OCI-LY1 (cell line): ENCODE data around the gene KANK4.

Experiments
- H2AFZ ChIP-seq: fragments of 200-600 bp; sonication (generic), shearing (Covaris generic); 2 replicates; pipeline ENCODE4 v1.6.0; 2014; ENCODE audit warnings: antibody characterized with exemption, mild to moderate bottlenecking, low read length
- H3F3A ChIP-seq: fragments of 200-600 bp; sonication (generic), shearing (Covaris generic); 2 replicates; pipeline ENCODE4 v1.6.0; 2014; ENCODE audit warnings: mild to moderate bottlenecking, antibody characterized with exemption, low read length, moderate library complexity; ENCODE audit not compliant: insufficient read depth
- H3K27ac ChIP-seq: fragments of 200-600 bp; sonication (generic); 2 replicates; pipeline ENCODE4 v1.5.1; 2014; ENCODE audit warnings: low read length, mixed run types, mild to moderate bottlenecking, low read depth; ENCODE audit not compliant: poor library complexity, severe bottlenecking
- H3K27me3 ChIP-seq: fragments of 200-600 bp; sonication (generic); 2 replicates; pipeline ENCODE4 v1.6.0; 2014; ENCODE audit warnings: antibody characterized with exemption, mild to moderate bottlenecking, low read length, moderate library complexity; ENCODE audit not compliant: insufficient read depth
- H3K36me3 ChIP-seq: fragments of 200-600 bp; sonication (generic); 2 replicates; pipeline ENCODE4 v1.6.1; 2014; ENCODE audit warnings: mild to moderate bottlenecking, antibody characterized with exemption, low read length, moderate library complexity, mixed read lengths; ENCODE audit not compliant: insufficient read depth
- H3K4me1 ChIP-seq: fragments of 200-600 bp; sonication (generic); 2 replicates; pipeline ENCODE4 v1.5.1; 2014; ENCODE audit warnings: mild to moderate bottlenecking, low read length, moderate library complexity; ENCODE audit not compliant: insufficient read depth, severe bottlenecking
- H3K4me2 ChIP-seq: fragments of 200-600 bp; sonication (generic), shearing (Covaris generic); 2 replicates; pipeline ENCODE4 v1.6.1; 2014; ENCODE audit warnings: low read length
- H3K4me3 ChIP-seq: fragments of 200-600 bp; sonication (generic); 2 replicates; pipeline ENCODE4 v1.5.1; 2014; ENCODE audit warnings: low read length, low read depth, mild to moderate bottlenecking, mixed read lengths; ENCODE audit not compliant: poor library complexity, severe bottlenecking
- H3K79me2 ChIP-seq: fragments of 200-600 bp; shearing (Covaris generic); 2 replicates; pipeline ENCODE4 v1.6.1; 2016; ENCODE audit warnings: mixed run types, low read length, mixed read lengths; ENCODE audit not compliant: insufficient read depth
- H3K9ac ChIP-seq: fragments of 200-600 bp; sonication (generic), shearing (Covaris generic); 2 replicates; pipeline ENCODE4 v1.6.1; 2014; ENCODE audit warnings: mild to moderate bottlenecking, low read length, mixed read lengths
- H3K9me2 ChIP-seq: fragments of 200-600 bp; sonication (generic), shearing (Covaris generic); 2 replicates; pipeline ENCODE4 v1.6.1; 2014; ENCODE audit warnings: low read depth, mild to moderate bottlenecking, low read length, mixed read lengths
- H3K9me3 ChIP-seq: fragments of 200-600 bp; shearing (Covaris generic); 2 replicates; pipeline ENCODE4 v1.6.1; 2014; ENCODE audit warnings: low read length, mixed read lengths
- H4K20me1 ChIP-seq: fragments of 200-600 bp; sonication (generic), shearing (Covaris generic); 2 replicates; pipeline ENCODE4 v1.6.0; 2016; ENCODE audit warnings: mild to moderate bottlenecking, low read length; ENCODE audit not compliant: insufficient read depth
- EZH2 ChIP-seq: fragments of 200-600 bp; sonication (generic), shearing (Covaris generic); IDR thresholded peaks from 2 replicates; pipeline ENCODE4 v1.8.0; 2017; ENCODE audit warnings: borderline replicate concordance, mixed run types, mild to moderate bottlenecking, antibody characterized with exemption, low read length, moderate library complexity, mixed read lengths
- TF ChIP-seq, protein P1 (sequence below): fragments of 200-600 bp; sonication (generic), shearing (Covaris generic); IDR thresholded peaks from 2 replicates; pipeline ENCODE4 v1.5.1; 2017; ENCODE audit warnings: mild to moderate bottlenecking, antibody characterized with exemption, low read length, moderate library complexity, mixed read lengths

The KANK4 gene

GRCh38 chr1:62207187-62207586, 112.0 kb downstream of the KANK4 start:
- peaks cover 11% of the 10 kb centered on the region for H3K9me3 ChIP-seq
- no peak overlapping the region for H3K4me3 ChIP-seq
- H3K36me3 ChIP-seq, result no peaks in the 10 kb centered on the region
- H3K4me2 ChIP-seq, result no peak overlapping the region
- no peak overlapping the region for H2AFZ ChIP-seq
- H3K27me3 ChIP-seq, result no peaks in the 10 kb centered on the region
- H3F3A ChIP-seq, result no peaks in the 10 kb centered on the region
- no peak overlapping the region for H3K9ac ChIP-seq
- no peaks in the 10 kb centered on the region for H4K20me1 ChIP-seq
- TF ChIP-seq EZH2, result no peak
- TF ChIP-seq, protein P1, sequence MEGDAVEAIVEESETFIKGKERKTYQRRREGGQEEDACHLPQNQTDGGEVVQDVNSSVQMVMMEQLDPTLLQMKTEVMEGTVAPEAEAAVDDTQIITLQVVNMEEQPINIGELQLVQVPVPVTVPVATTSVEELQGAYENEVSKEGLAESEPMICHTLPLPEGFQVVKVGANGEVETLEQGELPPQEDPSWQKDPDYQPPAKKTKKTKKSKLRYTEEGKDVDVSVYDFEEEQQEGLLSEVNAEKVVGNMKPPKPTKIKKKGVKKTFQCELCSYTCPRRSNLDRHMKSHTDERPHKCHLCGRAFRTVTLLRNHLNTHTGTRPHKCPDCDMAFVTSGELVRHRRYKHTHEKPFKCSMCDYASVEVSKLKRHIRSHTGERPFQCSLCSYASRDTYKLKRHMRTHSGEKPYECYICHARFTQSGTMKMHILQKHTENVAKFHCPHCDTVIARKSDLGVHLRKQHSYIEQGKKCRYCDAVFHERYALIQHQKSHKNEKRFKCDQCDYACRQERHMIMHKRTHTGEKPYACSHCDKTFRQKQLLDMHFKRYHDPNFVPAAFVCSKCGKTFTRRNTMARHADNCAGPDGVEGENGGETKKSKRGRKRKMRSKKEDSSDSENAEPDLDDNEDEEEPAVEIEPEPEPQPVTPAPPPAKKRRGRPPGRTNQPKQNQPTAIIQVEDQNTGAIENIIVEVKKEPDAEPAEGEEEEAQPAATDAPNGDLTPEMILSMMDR, result no peak
- H3K27ac ChIP-seq, result no peak overlapping the region
- no peaks in the 10 kb centered on the region for H3K79me2 ChIP-seq
- no peaks in the 10 kb centered on the region for H3K4me1 ChIP-seq
- H3K9me2 ChIP-seq, result no peaks in the 10 kb centered on the region

DNA sequence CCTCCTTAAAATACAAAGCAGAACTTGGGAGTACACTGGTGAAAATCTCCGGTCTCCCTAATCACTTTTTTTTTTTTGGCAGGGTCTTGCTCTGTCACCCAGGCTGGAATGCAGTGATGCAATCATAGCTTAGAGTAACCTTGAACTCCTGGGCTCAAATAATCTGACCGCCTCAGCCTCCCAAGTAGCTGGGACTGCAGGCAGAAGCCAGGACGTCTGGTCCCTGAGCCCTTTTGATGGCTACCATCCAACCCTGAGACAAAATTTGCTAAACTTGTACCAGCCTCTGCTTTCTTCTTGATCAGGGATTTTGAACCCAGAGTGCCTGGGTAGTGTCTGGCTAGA, 120.5 kb downstream of the KANK4 start:
- Histone ChIP-seq H2AFZ (no peak overlapping the region), H3F3A (no peaks in the 10 kb centered on the region), H3K27me3 (no peaks in the 10 kb centered on the region), H3K4me1 (no peaks in the 10 kb centered on the region), H3K4me3 (no peak overlapping the region), H3K9me2 (no peaks in the 10 kb centered on the region), H3K4me2 (no peak overlapping the region), H3K9me3 (no peaks in the 10 kb centered on the region), H3K27ac (no peak overlapping the region), H3K36me3 (no peaks in the 10 kb centered on the region), H3K79me2 (no peaks in the 10 kb centered on the region), H3K9ac (no peak overlapping the region), H4K20me1 (no peaks in the 10 kb centered on the region)
- TF ChIP-seq EZH2, result no peak

DNA sequence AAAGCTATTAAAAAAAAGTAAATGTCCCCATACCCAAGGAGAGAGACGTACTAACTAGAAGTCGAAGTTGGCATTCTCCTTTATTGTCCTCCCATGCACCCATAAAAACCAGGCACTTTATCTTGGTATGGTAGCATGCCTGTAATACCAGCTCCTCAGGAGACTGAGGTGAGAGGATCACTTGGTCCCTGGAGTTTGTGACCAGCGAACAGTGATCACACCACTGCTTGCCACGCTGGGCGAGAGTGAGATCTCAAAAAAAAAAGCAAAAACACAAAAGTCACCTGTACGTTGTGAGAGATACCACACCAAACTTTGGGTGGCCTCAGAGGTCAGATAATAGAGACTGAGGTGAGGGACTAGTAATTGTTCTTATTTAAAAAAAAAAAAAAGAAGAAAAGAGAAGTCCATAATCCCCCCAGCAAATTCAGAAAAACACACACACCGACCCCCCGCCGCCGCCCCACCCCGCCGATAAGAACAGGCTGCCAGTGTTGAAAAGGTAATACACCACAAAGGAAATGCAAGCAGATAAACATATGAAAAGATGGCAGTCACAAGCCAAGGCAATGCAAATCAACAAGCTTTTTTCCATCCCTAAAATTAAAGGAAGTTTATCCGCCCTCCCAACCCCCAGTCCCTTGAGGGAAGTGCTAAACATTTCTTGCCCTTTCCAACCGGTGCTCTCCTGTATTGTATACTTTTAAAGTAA, 121.0 kb downstream of the KANK4 start:
- Histone ChIP-seq H4K20me1 (no peaks in the 10 kb centered on the region), H3K9me3 (no peaks in the 10 kb centered on the region), H2AFZ (no peak overlapping the region), H3K4me2 (no peak overlapping the region), H3K36me3 (no peaks in the 10 kb centered on the region), H3K27me3 (no peaks in the 10 kb centered on the region), H3F3A (no peaks in the 10 kb centered on the region), H3K27ac (no peak overlapping the region), H3K79me2 (no peaks in the 10 kb centered on the region), H3K4me1 (no peaks in the 10 kb centered on the region), H3K9me2 (no peaks in the 10 kb centered on the region), H3K9ac (no peak overlapping the region), H3K4me3 (no peak overlapping the region)
- no peak for TF ChIP-seq EZH2
- TF ChIP-seq, protein P1, result no peak

DNA sequence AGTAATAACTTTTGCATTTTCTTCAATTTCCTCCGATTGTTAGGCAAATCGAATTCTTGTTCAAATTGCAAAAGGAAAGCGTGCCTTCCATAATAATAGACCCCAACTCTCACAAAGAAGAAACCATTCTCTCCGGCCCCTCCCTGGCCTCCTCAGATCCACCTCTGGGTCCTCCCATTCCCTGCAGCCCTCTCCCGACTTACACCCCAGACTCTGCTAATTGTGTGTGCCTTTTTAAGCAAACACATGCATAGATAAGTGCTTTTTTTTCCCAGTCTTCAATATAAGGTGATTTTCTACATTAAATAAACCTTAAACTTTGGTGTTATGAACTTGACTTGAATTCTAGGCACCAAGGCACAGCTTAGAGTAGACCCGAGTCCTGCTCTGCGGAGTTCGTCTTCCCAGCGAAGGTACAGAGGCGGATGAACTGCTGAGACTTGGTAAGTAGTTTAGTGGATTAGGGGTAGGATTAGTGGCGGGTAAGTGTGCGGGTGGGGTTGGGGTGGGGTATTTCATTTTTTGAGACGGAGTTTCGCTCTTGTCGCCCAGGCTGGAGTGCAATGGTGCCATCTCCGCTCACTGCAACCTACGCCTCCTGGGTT, 123.0 kb downstream of the KANK4 start:
- H3K27ac ChIP-seq, result no peak overlapping the region
- no peak for TF ChIP-seq EZH2
- TF ChIP-seq, protein P1, result no peak
- no peaks in the 10 kb centered on the region for H3K79me2 ChIP-seq
- no peaks in the 10 kb centered on the region for H3F3A ChIP-seq
- no peak overlapping the region for H3K9ac ChIP-seq
- no peaks in the 10 kb centered on the region for H3K27me3 ChIP-seq
- H3K9me2 ChIP-seq, result no peaks in the 10 kb centered on the region
- no peak overlapping the region for H2AFZ ChIP-seq
- no peaks in the 10 kb centered on the region for H3K9me3 ChIP-seq
- no peaks in the 10 kb centered on the region for H3K4me1 ChIP-seq
- no peak overlapping the region for H3K4me3 ChIP-seq
- no peak overlapping the region for H3K4me2 ChIP-seq
- no peaks in the 10 kb centered on the region for H3K36me3 ChIP-seq
- no peaks in the 10 kb centered on the region for H4K20me1 ChIP-seq
